Measurements from ENCODE around the gene SETDB1. TPM values are rescaled to one million over a fixed set of nuclear protein-coding genes. Genes with fewer than 3 reads are reported as not detected.

The SETDB1 gene
- total and polyA plus RNA-seq, 4 donors, result 5.4 to 23.7 (median 14.0) TPM

GRCh38 chr1:150966011-150966410, 39.8 kb downstream of the SETDB1 start:
- 84% methylated on average over 6 of the region's 6 CpGs for WGBS
- Histone ChIP-seq H3K9ac (ENCODE audit: low read depth in 1 of 2, low read length in 2 of 2) (no peak overlapping the region), H3K27ac (ENCODE audit: low read depth in 1 of 2, low read length in 2 of 2) (no peak overlapping the region), H3K27me3 (ENCODE audit: control insufficient read depth in 4 of 4, insufficient read depth in 4 of 4, low read length in 3 of 4) (no peaks in the 10 kb centered on the region), H3K36me3 (ENCODE audit: control insufficient read depth in 4 of 4, insufficient read depth in 3 of 4, low read depth in 1 of 4, low read length in 3 of 4) (peaks cover 22 to 67% (median 60%) of the 10 kb centered on the region in 4 donors), H3K9me3 (ENCODE audit: control insufficient read depth in 4 of 4, low read length in 3 of 4) (no peaks in the 10 kb centered on the region), H3K4me3 (ENCODE audit: low read depth in 1 of 3, low read length in 3 of 3) (no peak overlapping the region), H3K4me1 (ENCODE audit: control insufficient read depth in 4 of 4, insufficient read depth in 4 of 4, low read length in 3 of 4) (peaks cover 3 to 37% (median 29%) of the 10 kb centered on the region in 4 donors)
- no peak for DNase-seq (ENCODE audit: low spot score)
- TF ChIP-seq GABPA (IDR thresholded peaks at IDR 0.05 in 1 of 2, conservative IDR thresholded peaks at IDR 0.05 in 1 of 2) (no peak), NR2F2 (IDR thresholded peaks at IDR 0.05) (no peak), ZBTB33 (IDR thresholded peaks at IDR 0.05) (no peak), HNF4G (IDR thresholded peaks at IDR 0.05) (no peak), CTCF (IDR thresholded peaks at IDR 0.05; ENCODE audit: low read depth, low read length, missing input control) (no peak), TAF1 (conservative IDR thresholded peaks at IDR 0.05) (no peak), FOXA2 (IDR thresholded peaks at IDR 0.05) (no peak), HNF4A (conservative IDR thresholded peaks at IDR 0.05) (no peak), SP1 (IDR thresholded peaks at IDR 0.05) (no peak), RXRA (IDR thresholded peaks at IDR 0.05) (no peak), FOXA1 (IDR thresholded peaks at IDR 0.05) (no peak), JUND (IDR thresholded peaks at IDR 0.05) (no peak), RAD21 (IDR thresholded peaks at IDR 0.05) (no peak), EGR1 (IDR thresholded peaks at IDR 0.05; ENCODE audit: low read depth in 2 of 2) (no peak)

- WGBS, result 98% methylated on average over 13 of the region's 13 CpGs
- DNase-seq (ENCODE audit: low spot score), result no peak
These were observed 41.8 kb downstream of the SETDB1 start for GRCh38 chr1:150967936-150968335.

GRCh38 chr1:150968491-150968890, 42.3 kb downstream of the SETDB1 start:
- Histone ChIP-seq H3K27me3 (ENCODE audit: control insufficient read depth in 4 of 4, insufficient read depth in 4 of 4, low read length in 3 of 4) (no peaks in the 10 kb centered on the region), H3K4me1 (ENCODE audit: control insufficient read depth in 4 of 4, insufficient read depth in 4 of 4, low read length in 3 of 4) (peaks cover 7 to 56% (median 44%) of the 10 kb centered on the region in 4 donors), H3K9ac (ENCODE audit: low read depth in 1 of 2, low read length in 2 of 2) (no peak overlapping the region), H3K9me3 (ENCODE audit: control insufficient read depth in 4 of 4, low read length in 3 of 4) (no peaks in the 10 kb centered on the region), H3K27ac (ENCODE audit: low read depth in 1 of 2, low read length in 2 of 2) (peak overlapping the region; percentile 35 to 48), H3K36me3 (ENCODE audit: control insufficient read depth in 4 of 4, insufficient read depth in 3 of 4, low read depth in 1 of 4, low read length in 3 of 4) (peaks cover 22 to 53% (median 49%) of the 10 kb centered on the region in 4 donors), H3K4me3 (ENCODE audit: low read depth in 1 of 3, low read length in 3 of 3) (no peak overlapping the region)
- WGBS, result 94% methylated on average over 4 of the region's 4 CpGs
- no peak for DNase-seq (ENCODE audit: low spot score)
- TF ChIP-seq ZBTB33 (IDR thresholded peaks at IDR 0.05), result no peak

More at GRCh38 chr1:150967936-150968335, 41.8 kb downstream of the SETDB1 start:
- TF ChIP-seq ATF3 (IDR thresholded peaks at IDR 0.05), result no peak
- Histone ChIP-seq H3K36me3 (ENCODE audit: control insufficient read depth in 4 of 4, insufficient read depth in 3 of 4, low read depth in 1 of 4, low read length in 3 of 4) (peaks cover 22 to 57% (median 54%) of the 10 kb centered on the region in 4 donors), H3K9me3 (ENCODE audit: control insufficient read depth in 4 of 4, low read length in 3 of 4) (no peaks in the 10 kb centered on the region), H3K27me3 (ENCODE audit: control insufficient read depth in 4 of 4, insufficient read depth in 4 of 4, low read length in 3 of 4) (no peaks in the 10 kb centered on the region), H3K4me1 (ENCODE audit: control insufficient read depth in 4 of 4, insufficient read depth in 4 of 4, low read length in 3 of 4) (peaks cover 7 to 51% (median 41%) of the 10 kb centered on the region in 4 donors), H3K27ac (ENCODE audit: low read depth in 1 of 2, low read length in 2 of 2) (peak overlapping the region; percentile 35 to 48), H3K4me3 (ENCODE audit: low read depth in 1 of 3, low read length in 3 of 3) (no peak overlapping the region), H3K9ac (ENCODE audit: low read depth in 1 of 2, low read length in 2 of 2) (no peak overlapping the region)
